ENCODE data around the gene NFYC.

DNA sequence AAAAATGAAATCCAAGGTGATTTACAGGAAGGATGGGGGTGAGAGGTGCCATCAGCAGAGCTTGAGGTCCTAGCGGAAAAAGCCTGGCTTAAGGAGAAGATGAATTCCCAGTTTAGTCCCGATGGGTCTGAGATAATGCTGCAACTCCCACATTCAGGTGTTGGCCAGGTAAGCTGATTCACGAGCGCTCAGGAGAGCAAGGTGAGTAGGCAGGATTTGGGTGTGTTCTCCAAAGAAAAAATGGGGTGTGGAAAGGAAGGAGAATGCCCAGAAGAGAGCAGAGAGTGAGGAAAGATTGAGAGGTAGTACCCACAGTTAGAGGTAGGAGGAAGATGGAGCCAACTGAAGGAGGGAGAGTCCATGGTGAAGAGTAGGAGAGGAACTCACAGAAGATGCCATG lies 38.5 kb upstream of the NFYC start:
- TF ChIP-seq, protein P1, sequence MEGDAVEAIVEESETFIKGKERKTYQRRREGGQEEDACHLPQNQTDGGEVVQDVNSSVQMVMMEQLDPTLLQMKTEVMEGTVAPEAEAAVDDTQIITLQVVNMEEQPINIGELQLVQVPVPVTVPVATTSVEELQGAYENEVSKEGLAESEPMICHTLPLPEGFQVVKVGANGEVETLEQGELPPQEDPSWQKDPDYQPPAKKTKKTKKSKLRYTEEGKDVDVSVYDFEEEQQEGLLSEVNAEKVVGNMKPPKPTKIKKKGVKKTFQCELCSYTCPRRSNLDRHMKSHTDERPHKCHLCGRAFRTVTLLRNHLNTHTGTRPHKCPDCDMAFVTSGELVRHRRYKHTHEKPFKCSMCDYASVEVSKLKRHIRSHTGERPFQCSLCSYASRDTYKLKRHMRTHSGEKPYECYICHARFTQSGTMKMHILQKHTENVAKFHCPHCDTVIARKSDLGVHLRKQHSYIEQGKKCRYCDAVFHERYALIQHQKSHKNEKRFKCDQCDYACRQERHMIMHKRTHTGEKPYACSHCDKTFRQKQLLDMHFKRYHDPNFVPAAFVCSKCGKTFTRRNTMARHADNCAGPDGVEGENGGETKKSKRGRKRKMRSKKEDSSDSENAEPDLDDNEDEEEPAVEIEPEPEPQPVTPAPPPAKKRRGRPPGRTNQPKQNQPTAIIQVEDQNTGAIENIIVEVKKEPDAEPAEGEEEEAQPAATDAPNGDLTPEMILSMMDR (IDR thresholded peaks at IDR 0.05 in 4 of 5, conservative IDR thresholded peaks at IDR 0.05 in 1 of 5): no peak
- no peak for TF ChIP-seq POLR2A (IDR thresholded peaks at IDR 0.05)
